Peyer's patch (tissue), 4 donors: ENCODE results near the gene SAV1. TPM values are rescaled to one million over a fixed set of nuclear protein-coding genes. Genes with fewer than 3 reads are reported as not detected.
A peak's percentile ranks its signal among the peaks of the same experiment; 100 is the strongest.
"Not testable (repeated sequence)": the region's sequence is repeated elsewhere in the genome, so short reads cannot be mapped to it uniquely, and the experiment has no call there.

Source experiments
- DNase-seq, 3 donors: peaks; one replicate each; pipeline ENCODE4 v3.0.0-alpha.2; 2017 to 2019
- H3K27ac ChIP-seq, 4 donors: fragments of 200-600 bp; sonication (generic); one replicate each; pipeline ENCODE4 v1.5.1; 2016 to 2019
- H3K27me3 ChIP-seq, 2 donors: fragments of 200-600 bp; sonication (generic); one replicate each; pipeline ENCODE4 v1.5.1; 2019
- H3K36me3 ChIP-seq, 3 donors: fragments of 200-600 bp; sonication (generic); one replicate each; pipeline ENCODE4 v1.5.1; 2016 to 2019
- H3K4me1 ChIP-seq, 4 donors: fragments of 200-600 bp; sonication (generic); one replicate each; pipeline ENCODE4 v1.5.1; 2016 to 2019
- H3K4me3 ChIP-seq, 4 donors: fragments of 200-600 bp; sonication (generic); 1 replicate in 3 of 4; 2 replicates in 1 of 4; pipeline ENCODE4 v1.5.1; 2016 to 2019; ENCODE audit warnings: mild to moderate bottlenecking in 1 of 4
- H3K9me3 ChIP-seq, 4 donors: fragments of 200-600 bp; sonication (generic); one replicate each; pipeline ENCODE4 v1.5.1; 2016 to 2019; ENCODE audit warnings: mild to moderate bottlenecking in 1 of 4
- CTCF ChIP-seq, 6 experiments: fragments of 450-650 bp in 4 of 6; fragments of 200-600 bp in 2 of 6; sonication (generic) in 1 of 6; IDR thresholded peaks; one replicate each; pipeline ENCODE4 v1.5.1; 2017 to 2019; ENCODE audit warnings: antibody characterized with exemption in 6 of 6, mild to moderate bottlenecking in 3 of 6, moderate library complexity in 1 of 6
- POLR2A ChIP-seq, 2 donors: fragments of 450-650 bp; IDR thresholded peaks; one replicate each; pipeline ENCODE4 v1.5.1; 2017; ENCODE audit warnings: antibody characterized with exemption in 2 of 2, mild to moderate bottlenecking in 2 of 2, moderate library complexity in 2 of 2
- total RNA-seq, 4 donors: library from RNA; depleted of rRNA; stranded (reverse); fragments of >200 nt; gene quantifications; one replicate each; pipeline ENCODE4 v1.1.0, GENCODE V29; 2016

SAV1 gene
- total RNA-seq, 4 donors from 2014 or later: 16.6 to 23.9 (median 17.8) TPM

DNA sequence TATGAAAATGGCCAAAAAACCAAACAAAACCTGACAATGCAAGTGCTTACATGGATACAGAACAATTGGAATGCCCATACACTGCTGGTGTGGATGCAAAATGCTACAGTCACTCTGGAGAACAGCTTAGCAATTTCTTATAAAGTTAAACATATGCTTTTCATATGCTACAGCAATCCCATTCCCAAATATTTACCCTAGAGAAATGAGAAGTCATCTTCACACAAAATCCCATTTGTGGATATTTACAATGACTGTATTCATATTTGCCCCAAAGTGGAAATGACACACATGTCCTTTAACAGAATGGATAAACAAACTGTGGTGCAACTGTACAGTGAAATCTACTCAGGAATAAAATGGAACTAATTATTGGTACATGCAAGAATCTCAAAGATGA, 20.4 kb downstream of the SAV1 start:
- TF ChIP-seq CTCF (IDR thresholded peaks at IDR 0.05) (no peak), POLR2A (IDR thresholded peaks at IDR 0.05) (no peak)
- Histone ChIP-seq H3K27me3 (no peaks in the 10 kb centered on the region), H3K4me3 (no peak overlapping the region), H3K9me3 (no peaks in the 10 kb centered on the region), H3K36me3 (no peaks in the 10 kb centered on the region), H3K4me1 (no peaks in the 10 kb centered on the region), H3K27ac (peak overlapping the region in 1 of 4 donors; percentile 31)
- no peak for DNase-seq

DNA sequence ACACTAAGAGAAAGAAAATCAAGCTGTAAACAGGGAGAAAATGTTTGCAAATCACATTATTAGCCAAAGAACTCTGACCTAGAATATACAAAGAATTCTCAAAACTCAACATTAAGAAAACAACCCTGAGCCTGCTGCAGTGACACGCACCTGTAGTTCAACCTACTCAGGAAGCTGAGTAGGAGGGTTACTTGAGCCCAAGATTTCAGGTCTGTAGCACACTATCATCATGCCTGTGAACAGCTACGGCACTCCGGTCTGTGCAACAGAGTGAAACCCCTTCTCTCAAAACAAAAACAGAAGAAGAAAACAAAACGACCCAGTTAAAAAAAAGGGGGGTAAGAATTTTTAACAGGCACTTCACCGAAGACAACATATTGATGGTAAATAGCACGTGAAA, 20.8 kb downstream of the SAV1 start:
- Histone ChIP-seq H3K4me1 (no peaks in the 10 kb centered on the region), H3K36me3 (no peaks in the 10 kb centered on the region), H3K27ac (peak overlapping the region in 1 of 4 donors; percentile 31), H3K27me3 (no peaks in the 10 kb centered on the region), H3K9me3 (no peaks in the 10 kb centered on the region), H3K4me3 (no peak overlapping the region)
- no peak for TF ChIP-seq CTCF (IDR thresholded peaks at IDR 0.05)
- no peak for TF ChIP-seq POLR2A (IDR thresholded peaks at IDR 0.05)
- peak in 2 of 3 donors; percentile 38 to 50 for DNase-seq

DNA sequence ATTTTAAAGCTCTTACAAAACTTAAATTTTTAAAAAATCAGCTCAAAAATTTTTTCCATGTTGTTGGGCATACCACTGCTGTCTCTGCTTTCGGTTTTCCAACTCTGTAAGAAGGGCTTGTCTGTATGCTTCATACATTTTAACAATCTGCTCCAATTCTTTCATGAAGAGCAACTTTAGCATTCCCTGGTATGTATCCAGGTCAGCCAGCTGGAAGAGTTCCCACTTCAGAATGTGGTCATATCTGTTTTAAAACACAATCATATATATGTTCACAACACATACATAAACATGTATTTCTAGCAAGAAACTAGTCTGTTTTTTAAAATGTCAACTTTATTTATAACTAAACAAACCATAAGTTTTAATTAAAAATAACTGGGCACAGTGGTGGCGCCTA, 33.0 kb downstream of the SAV1 start:
- no peak for DNase-seq
- no peak for TF ChIP-seq CTCF (IDR thresholded peaks at IDR 0.05)
- TF ChIP-seq POLR2A (IDR thresholded peaks at IDR 0.05): no peak
- Histone ChIP-seq H3K4me1 (no peaks in the 10 kb centered on the region), H3K27me3 (no peaks in the 10 kb centered on the region), H3K27ac (no peak overlapping the region), H3K4me3 (no peak overlapping the region), H3K9me3 (no peaks in the 10 kb centered on the region), H3K36me3 (peaks cover 0 to 27% (median 0%) of the 10 kb centered on the region in 3 donors)

DNA sequence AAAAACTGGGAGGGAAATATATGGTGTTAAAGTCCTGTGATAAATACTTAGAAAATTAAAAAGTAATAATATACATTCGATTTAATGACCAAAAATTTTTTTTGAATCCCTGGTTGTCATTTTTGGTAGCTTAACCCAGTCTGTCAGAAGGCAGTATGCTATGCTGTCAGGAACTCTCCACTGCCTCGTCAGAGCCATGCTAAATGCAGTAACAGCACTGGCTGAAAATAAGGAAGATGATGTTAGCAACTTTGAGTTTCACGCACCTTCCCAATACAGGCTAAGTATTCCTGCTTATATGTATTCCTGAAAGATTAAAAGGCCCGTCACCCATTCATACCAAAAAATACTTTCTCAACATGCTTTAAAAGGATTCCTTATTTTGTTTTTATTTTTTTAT, 34.2 kb downstream of the SAV1 start:
- TF ChIP-seq CTCF (IDR thresholded peaks at IDR 0.05): no peak
- no peak for TF ChIP-seq POLR2A (IDR thresholded peaks at IDR 0.05)
- H3K9me3 ChIP-seq: no peaks in the 10 kb centered on the region
- H3K27ac ChIP-seq: no peak overlapping the region
- H3K27me3 ChIP-seq: no peaks in the 10 kb centered on the region
- DNase-seq: no peak
- no peak overlapping the region for H3K4me3 ChIP-seq
- no peaks in the 10 kb centered on the region for H3K4me1 ChIP-seq
- peaks cover 0 to 27% (median 0%) of the 10 kb centered on the region in 3 donors for H3K36me3 ChIP-seq

DNA sequence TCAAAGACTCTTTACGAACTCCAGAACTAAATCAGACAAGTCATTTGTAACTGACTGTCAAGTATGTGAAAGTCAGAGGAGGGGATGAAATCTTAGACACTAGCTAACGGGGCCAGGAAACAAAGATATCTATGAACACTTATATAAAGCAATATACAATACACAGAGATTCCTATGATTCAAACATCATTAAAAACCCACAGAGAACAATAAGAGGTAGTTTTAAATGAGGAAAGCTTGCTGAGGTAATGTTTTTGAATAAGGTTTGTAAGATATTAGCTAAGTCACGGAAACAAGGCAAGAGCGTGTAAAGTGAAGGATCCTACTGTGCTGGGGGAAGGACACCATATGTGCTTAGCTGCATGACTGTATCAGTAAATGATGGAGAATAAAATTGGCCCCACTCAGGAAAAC, 36.7 kb downstream of the SAV1 start:
- DNase-seq: no peak
- H3K36me3 ChIP-seq: peaks cover 0 to 43% (median 0%) of the 10 kb centered on the region in 3 donors
- no peak overlapping the region for H3K4me3 ChIP-seq
- H3K4me1 ChIP-seq: no peaks in the 10 kb centered on the region
- no peak overlapping the region for H3K27ac ChIP-seq
- no peaks in the 10 kb centered on the region for H3K27me3 ChIP-seq
- TF ChIP-seq POLR2A (IDR thresholded peaks at IDR 0.05) (no peak), CTCF (IDR thresholded peaks at IDR 0.05) (no peak)
- H3K9me3 ChIP-seq: no peaks in the 10 kb centered on the region

- H3K4me1 ChIP-seq, H3K27ac ChIP-seq, H3K4me3 ChIP-seq, H3K27me3 ChIP-seq, DNase-seq, H3K9me3 ChIP-seq: not testable (repeated sequence)
- peaks cover 0 to 20% (median 0%) of the 10 kb centered on the region in 3 donors for H3K36me3 ChIP-seq
These were observed 43.2 kb downstream of the SAV1 start for GRCh38 chr14:50624947-50625346.
